HUES6 (cell line): ENCODE results near the gene NIN.
"Not testable (repeated sequence)": the region's sequence is repeated elsewhere in the genome, so short reads cannot be mapped to it uniquely, and the experiment has no call there.

Experiments used
- H3K27ac ChIP-seq: 2 replicates; pipeline ENCODE4 v1.7.0; 2013; ENCODE audit warnings: low read depth, mild to moderate bottlenecking, low read length, inconsistent platforms
- H3K27me3 ChIP-seq: 2 replicates; pipeline ENCODE4 v1.6.1; 2013; ENCODE audit warnings: low read length; ENCODE audit not compliant: control insufficient read depth, insufficient read depth
- H3K36me3 ChIP-seq: 2 replicates; pipeline ENCODE4 v1.6.1; 2013; ENCODE audit warnings: low read length; ENCODE audit not compliant: control insufficient read depth, insufficient read depth
- H3K4me1 ChIP-seq: 2 replicates; pipeline ENCODE4 v1.6.1; 2013; ENCODE audit warnings: low read length; ENCODE audit not compliant: control insufficient read depth, insufficient read depth
- H3K4me3 ChIP-seq: 2 replicates; pipeline ENCODE4 v1.5.1; 2013; ENCODE audit warnings: low read depth, low read length
- H3K9ac ChIP-seq: one replicate; pipeline ENCODE4 v1.6.1; 2013; ENCODE audit warnings: mild to moderate bottlenecking, low read length
- H3K9me3 ChIP-seq: 2 replicates; pipeline ENCODE4 v1.6.1; 2013; ENCODE audit warnings: low read depth, low read length; ENCODE audit not compliant: control insufficient read depth, insufficient read depth

The NIN gene

DNA sequence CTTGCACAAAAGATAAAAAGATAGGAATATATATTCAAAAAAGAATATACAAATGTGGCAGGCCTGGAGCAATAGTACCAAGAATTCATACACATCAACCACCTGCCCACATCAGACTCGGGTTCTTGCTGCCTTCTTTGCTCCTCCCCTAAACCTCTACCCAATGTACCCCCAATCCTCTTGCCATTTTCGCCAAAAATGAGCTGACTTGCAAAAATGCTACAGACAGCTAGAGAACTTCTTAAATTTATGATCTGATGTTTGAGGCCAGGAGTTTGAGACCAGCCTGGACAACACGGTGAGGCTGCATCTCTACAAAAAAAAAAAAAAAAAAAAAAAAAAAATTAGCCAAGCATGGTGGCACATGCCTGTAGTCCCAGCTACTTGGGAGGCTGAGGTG is 119.9 kb downstream of the NIN start:
- H3K36me3 ChIP-seq: no peaks in the 10 kb centered on the region
- H3K27ac ChIP-seq: no peak overlapping the region
- H3K4me3 ChIP-seq: no peak overlapping the region
- H3K9ac ChIP-seq: no peak overlapping the region
- H3K27me3 ChIP-seq: no peaks in the 10 kb centered on the region
- no peaks in the 10 kb centered on the region for H3K4me1 ChIP-seq
- H3K9me3 ChIP-seq: no peaks in the 10 kb centered on the region

DNA sequence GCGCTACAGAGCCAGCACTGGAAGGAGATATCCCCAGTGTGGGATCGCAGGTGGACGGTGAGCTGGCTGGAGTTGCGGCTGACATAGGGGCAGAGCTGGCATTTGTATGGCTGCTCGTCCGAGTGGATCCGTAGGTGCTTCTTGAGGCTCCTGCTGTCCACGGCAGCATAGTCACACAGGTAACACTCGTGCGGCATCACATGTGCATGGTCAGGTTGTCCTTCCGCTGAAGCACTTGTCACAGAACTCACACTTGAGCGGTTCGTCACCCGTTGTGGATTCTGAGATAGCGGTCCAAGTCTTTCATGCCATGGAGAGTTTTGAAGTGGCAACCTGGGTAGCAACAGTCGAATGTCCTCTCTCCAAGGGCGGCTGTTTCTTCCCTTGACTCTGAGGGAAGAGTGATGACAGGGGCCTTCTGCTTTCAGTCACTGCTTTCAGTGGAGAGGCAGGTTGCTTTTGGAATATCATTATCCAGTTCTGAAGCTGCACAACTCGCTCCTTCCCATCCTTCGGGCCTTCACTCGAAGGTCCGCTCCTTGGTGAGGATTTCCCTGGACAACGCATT is 125.9 kb downstream of the NIN start:
- no peaks in the 10 kb centered on the region for H3K9me3 ChIP-seq
- no peaks in the 10 kb centered on the region for H3K36me3 ChIP-seq
- no peaks in the 10 kb centered on the region for H3K4me1 ChIP-seq
- H3K27me3 ChIP-seq: no peaks in the 10 kb centered on the region
- no peak overlapping the region for H3K4me3 ChIP-seq
- H3K9ac ChIP-seq: no peak overlapping the region
- H3K27ac ChIP-seq: no peak overlapping the region

DNA sequence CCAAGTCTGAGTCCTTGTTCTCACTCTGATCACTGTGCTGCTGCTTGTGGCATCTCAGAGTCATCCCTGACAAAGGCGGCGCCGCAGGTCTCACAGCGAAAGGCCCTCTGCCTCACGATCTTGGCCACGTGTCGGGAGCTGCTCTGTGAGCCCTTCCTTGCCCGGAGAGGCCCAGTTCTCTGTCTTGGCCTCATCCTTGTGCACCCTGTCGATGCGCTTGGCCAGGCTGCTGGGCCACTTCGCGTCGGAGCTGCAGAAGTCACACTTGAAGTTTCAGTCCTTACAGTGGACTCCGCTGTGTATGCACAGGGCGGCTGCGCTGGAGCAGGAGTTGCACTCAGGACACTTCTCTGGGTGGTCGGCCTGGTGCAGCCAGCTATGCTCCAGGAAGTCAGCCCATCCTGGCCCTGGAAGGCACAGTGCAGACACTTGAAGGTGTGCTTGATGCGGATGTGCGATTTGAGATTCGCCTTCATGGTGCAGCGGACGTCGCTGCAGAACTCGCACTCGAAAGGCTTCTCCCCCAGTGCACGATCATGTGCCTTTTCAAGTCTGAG is 126.4 kb downstream of the NIN start:
- Histone ChIP-seq H3K9me3 (no peaks in the 10 kb centered on the region), H3K9ac (no peak overlapping the region), H3K27me3 (no peaks in the 10 kb centered on the region), H3K36me3 (no peaks in the 10 kb centered on the region), H3K27ac (no peak overlapping the region), H3K4me1 (no peaks in the 10 kb centered on the region), H3K4me3 (no peak overlapping the region)

DNA sequence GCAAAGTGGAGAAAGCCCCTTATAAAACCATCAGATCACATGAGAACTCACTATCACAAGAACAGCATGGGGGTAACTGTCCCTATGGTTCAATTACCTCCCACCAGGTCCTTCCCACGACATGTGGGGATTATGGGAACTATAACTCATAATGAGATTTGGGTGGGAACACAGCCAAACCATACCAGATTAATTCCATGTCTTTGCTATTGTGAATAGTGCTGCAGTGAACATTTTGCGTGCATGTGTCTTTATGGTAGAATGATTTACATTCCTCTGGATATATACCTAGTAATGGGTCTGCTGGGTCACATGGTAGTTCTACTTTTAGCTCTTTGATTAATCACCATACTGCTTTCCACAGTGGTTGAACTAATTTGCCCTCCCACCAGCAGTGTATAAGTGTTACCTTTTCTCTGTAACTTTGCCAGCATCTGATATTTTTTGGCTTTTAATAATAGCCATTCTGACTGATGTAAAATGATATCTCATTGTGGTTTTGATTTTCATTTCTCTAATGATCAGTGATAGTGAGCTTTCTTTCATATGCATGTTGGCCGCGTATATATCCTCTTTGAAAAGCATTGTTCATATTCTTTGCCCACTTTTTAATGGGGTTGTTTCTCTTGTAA is 133.2 kb downstream of the NIN start:
- Histone ChIP-seq H3K9me3 (peaks cover 24% of the 10 kb centered on the region), H3K4me1 (no peaks in the 10 kb centered on the region), H3K27me3 (no peaks in the 10 kb centered on the region), H3K4me3 (no peak overlapping the region), H3K36me3 (no peaks in the 10 kb centered on the region), H3K27ac (no peak overlapping the region), H3K9ac (no peak overlapping the region)

DNA sequence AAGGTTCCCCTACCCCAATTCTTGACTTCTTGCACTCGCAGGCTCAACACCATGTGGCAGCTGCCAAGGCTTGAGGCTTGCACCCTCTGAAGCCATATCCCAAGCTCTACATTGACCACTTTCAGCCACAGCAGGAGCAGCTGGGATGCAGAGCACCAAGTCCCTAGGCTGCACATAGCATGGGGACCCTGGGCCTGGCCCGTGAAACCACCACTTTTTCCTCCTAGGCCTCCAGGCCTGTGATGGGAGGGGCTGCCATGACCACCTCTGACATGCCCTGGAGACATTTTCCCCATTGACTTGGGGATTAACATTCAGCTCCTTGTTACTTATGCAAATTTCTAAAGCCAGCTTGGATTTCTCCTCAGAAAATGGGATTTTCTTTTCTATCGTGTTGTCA is 136.7 kb downstream of the NIN start:
- not testable (repeated sequence) for H3K27ac ChIP-seq, H3K9ac ChIP-seq, H3K4me1 ChIP-seq, H3K27me3 ChIP-seq, H3K4me3 ChIP-seq, H3K36me3 ChIP-seq
- H3K9me3 ChIP-seq: peaks cover 24% of the 10 kb centered on the region

DNA sequence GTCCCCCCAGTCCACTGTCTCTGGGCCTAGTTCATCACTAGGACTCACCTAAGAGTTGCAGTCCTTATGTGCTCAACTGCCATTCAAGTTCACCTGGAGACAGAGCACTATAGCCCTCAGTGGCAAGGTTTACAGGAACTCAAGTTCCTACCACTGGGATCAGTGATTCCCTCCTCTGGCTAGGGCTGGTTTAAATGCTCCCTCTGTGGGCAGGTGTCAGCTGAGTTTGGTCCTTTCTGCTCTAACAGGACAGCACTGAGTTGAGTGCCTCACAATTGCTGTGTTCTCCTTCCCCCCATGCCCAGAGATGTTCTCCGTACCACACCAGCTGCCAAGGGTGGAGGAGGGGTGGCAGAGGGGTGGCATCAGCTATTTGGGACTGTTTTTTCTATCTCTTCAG is 142.1 kb downstream of the NIN start:
- H3K27ac ChIP-seq: no peak overlapping the region
- H3K4me1 ChIP-seq: no peaks in the 10 kb centered on the region
- peaks cover 8% of the 10 kb centered on the region for H3K9me3 ChIP-seq
- no peak overlapping the region for H3K4me3 ChIP-seq
- no peak overlapping the region for H3K9ac ChIP-seq
- no peaks in the 10 kb centered on the region for H3K36me3 ChIP-seq
- no peaks in the 10 kb centered on the region for H3K27me3 ChIP-seq

DNA sequence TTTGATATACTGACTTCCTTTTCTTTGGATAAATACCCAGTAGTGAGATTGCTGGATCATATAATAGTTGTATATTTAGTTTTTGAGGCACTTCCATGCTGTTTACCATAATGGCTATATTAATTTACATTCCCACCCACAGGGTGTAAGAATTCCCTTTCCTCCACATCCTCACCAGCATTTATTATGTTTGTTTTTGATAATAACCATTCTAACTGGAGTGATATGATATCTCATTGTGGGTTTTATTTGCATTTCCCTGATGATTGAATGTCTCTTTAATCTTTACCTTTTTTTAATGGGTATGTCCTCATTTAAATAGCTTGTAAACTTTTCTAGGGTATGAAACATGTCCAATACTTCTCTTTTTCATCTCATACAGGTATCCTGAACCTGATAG is 151.3 kb downstream of the NIN start:
- Histone ChIP-seq H3K4me1 (peaks cover 13% of the 10 kb centered on the region; the same call in 1 of the 2 replicates), H3K9ac (no peak overlapping the region), H3K36me3 (no peaks in the 10 kb centered on the region), H3K4me3 (no peak overlapping the region), H3K27ac (no peak overlapping the region), H3K27me3 (no peaks in the 10 kb centered on the region), H3K9me3 (no peaks in the 10 kb centered on the region)

DNA sequence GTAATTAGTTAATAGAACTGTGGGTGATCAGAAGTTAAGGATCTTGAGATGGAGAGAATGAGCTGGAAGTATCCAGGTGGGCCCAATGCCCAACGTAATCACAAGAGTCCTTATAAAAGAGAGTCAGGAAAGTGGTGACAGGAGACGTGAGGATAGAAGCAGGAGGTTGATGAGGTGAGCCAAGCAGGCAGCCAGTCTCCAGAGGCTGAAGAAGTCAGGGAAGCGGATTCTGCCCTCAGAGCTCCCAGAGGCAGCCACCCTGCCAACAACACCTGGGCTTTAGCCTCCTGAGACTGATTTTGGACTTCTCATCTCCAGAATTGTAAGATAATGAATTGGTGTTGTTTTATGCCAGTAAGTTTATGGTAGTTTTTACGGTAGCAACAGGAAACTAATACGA is 152.8 kb downstream of the NIN start:
- Histone ChIP-seq H3K9ac (no peak overlapping the region), H3K4me1 (peaks cover 13% of the 10 kb centered on the region; the same call in 1 of the 2 replicates), H3K27ac (no peak overlapping the region), H3K4me3 (no peak overlapping the region), H3K27me3 (no peaks in the 10 kb centered on the region), H3K9me3 (no peaks in the 10 kb centered on the region), H3K36me3 (no peaks in the 10 kb centered on the region)

DNA sequence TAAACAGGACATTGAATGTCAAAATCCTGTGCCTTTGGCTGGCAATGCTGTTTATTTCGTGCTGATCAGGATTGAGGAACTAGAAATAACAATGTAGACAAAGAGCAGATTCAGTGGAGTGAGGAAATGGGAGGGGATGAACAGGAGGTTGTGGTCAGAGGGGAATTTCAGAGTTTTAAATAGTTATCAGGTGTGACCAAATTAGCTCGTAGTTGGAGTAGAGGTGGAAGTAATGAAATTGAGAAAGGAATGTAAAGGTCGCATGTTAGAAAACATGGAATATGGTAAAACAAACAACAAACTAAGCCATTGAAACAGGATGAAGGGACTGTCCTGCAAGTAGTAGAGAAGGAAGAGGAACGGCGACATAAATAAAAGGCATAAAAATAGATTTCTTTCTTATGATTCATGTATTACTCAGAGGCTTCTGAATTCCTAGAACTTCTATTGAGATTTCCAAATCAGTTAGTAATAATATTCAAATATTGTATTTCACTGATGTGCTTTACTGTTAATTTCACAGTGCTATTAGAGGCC is 153.4 kb downstream of the NIN start:
- no peak overlapping the region for H3K27ac ChIP-seq
- H3K36me3 ChIP-seq: no peaks in the 10 kb centered on the region
- peaks cover 13% of the 10 kb centered on the region; the same call in 1 of the 2 replicates for H3K4me1 ChIP-seq
- H3K4me3 ChIP-seq: no peak overlapping the region
- no peak overlapping the region for H3K9ac ChIP-seq
- no peaks in the 10 kb centered on the region for H3K9me3 ChIP-seq
- no peaks in the 10 kb centered on the region for H3K27me3 ChIP-seq

DNA sequence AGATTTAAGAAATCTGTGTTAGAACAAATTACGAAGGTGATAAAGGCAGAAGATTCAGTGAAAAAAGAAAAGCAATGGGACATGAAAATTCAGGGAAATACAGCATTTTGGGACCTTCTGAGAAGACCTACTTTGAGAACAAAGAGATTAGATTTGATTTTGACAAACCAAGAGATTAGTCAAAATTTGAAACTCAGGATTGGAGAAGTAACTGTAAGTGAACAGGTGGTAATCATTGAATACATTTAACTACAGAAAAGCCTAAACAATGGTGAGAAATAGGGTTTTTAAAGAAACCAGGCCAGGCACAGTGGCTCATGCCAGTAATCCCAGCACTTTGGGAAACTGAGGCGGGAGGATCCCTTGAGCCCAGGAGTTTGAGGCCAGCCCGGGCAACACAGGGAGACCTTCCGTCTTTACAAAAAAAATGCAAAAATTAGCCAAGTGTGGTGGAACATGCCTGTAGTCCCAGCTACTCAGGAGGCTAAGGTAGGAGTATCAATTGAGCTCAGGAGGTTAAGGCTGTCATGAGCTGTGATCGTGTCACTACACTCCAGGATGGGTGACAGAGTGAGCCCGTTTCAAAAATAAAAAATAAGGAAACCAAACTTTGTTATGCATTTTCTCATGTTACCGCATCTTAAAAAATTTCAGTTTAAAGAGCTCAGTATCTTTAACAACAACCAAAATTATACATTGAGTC is 154.0 kb downstream of the NIN start:
- no peak overlapping the region for H3K27ac ChIP-seq
- H3K4me3 ChIP-seq: no peak overlapping the region
- no peaks in the 10 kb centered on the region for H3K36me3 ChIP-seq

DNA sequence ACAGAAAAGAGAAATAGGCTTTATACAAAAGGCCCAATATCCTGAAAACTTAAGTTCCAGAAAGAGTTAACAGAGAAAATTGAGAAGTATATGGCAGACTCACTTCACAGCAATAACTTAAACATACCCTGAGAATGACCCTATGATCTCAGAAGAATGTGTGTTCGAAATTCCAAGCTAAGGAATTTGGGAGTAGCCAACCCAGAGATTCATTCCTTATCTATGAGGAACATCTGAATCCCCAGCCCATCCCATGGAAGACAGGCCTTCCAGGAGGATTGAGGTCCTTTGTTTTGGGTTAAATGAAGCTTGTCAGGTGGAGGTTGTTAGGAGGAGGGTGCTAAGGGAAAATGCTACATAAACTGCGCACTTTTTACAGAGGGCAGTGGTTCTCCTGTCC is 155.4 kb downstream of the NIN start:
- no peak overlapping the region for H3K27ac ChIP-seq
- H3K36me3 ChIP-seq: no peaks in the 10 kb centered on the region
- H3K27me3 ChIP-seq: no peaks in the 10 kb centered on the region
- no peak overlapping the region for H3K9ac ChIP-seq
- no peaks in the 10 kb centered on the region for H3K9me3 ChIP-seq
- no peak overlapping the region for H3K4me3 ChIP-seq
- H3K4me1 ChIP-seq: peaks cover 16% of the 10 kb centered on the region

More for the DNA sequence above, 154.0 kb downstream of the NIN start:
- Histone ChIP-seq H3K9ac (no peak overlapping the region), H3K4me1 (peaks cover 13% of the 10 kb centered on the region; the same call in 1 of the 2 replicates), H3K27me3 (no peaks in the 10 kb centered on the region), H3K9me3 (no peaks in the 10 kb centered on the region)
